Thyroid gland (tissue), 4 donors: ENCODE data around the gene QPCT.

ENCODE experiments used
- POLR2A ChIP-seq, 2 donors: fragments of 450-650 bp; IDR thresholded peaks; one replicate each; pipeline ENCODE4 v1.6.1; 2017; ENCODE audit warnings: antibody characterized with exemption in 2 of 2, mild to moderate bottlenecking in 2 of 2, moderate library complexity in 1 of 2
- TF ChIP-seq, protein P1 (sequence below), 6 experiments: fragments of 200-600 bp in 3 of 6; fragments of 450-650 bp in 3 of 6; sonication (generic) in 3 of 6; IDR thresholded peaks; one replicate each; pipeline ENCODE4 v1.5.1; 2016 to 2019; ENCODE audit warnings: antibody characterized with exemption in 6 of 6, mild to moderate bottlenecking in 2 of 6, inconsistent platforms in 1 of 6, moderate library complexity in 1 of 6

- TF ChIP-seq POLR2A (IDR thresholded peaks at IDR 0.05), result no peak
- TF ChIP-seq, protein P1, sequence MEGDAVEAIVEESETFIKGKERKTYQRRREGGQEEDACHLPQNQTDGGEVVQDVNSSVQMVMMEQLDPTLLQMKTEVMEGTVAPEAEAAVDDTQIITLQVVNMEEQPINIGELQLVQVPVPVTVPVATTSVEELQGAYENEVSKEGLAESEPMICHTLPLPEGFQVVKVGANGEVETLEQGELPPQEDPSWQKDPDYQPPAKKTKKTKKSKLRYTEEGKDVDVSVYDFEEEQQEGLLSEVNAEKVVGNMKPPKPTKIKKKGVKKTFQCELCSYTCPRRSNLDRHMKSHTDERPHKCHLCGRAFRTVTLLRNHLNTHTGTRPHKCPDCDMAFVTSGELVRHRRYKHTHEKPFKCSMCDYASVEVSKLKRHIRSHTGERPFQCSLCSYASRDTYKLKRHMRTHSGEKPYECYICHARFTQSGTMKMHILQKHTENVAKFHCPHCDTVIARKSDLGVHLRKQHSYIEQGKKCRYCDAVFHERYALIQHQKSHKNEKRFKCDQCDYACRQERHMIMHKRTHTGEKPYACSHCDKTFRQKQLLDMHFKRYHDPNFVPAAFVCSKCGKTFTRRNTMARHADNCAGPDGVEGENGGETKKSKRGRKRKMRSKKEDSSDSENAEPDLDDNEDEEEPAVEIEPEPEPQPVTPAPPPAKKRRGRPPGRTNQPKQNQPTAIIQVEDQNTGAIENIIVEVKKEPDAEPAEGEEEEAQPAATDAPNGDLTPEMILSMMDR (IDR thresholded peaks at IDR 0.05), result no peak
Measured at GRCh38 chr2:37357530-37357929, 13.1 kb downstream of the QPCT start.
